Neuronal stem cell (in vitro differentiated cells): ENCODE measurements around the gene RBPJL.
A peak's percentile ranks its signal among the peaks of the same experiment; 100 is the strongest.

ENCODE experiments used
- DNase-seq: peaks from one replicate; pipeline ENCODE4 v3.0.0-alpha.2; 2013; ENCODE audit warnings: low spot score
- H2AFZ ChIP-seq: one replicate; pipeline ENCODE4 v1.6.1; 2013; ENCODE audit warnings: mild to moderate bottlenecking, low read length, inconsistent platforms
- H2AK5ac ChIP-seq: 2 replicates; pipeline ENCODE4 v1.6.1; 2013; ENCODE audit warnings: low read depth, mild to moderate bottlenecking, inconsistent platforms, low read length, moderate library complexity, mixed read lengths
- H2BK120ac ChIP-seq: 2 replicates; pipeline ENCODE4 v1.6.1; 2013; ENCODE audit warnings: low read depth, mild to moderate bottlenecking, inconsistent platforms, low read length, moderate library complexity, mixed read lengths
- H2BK12ac ChIP-seq: one replicate; pipeline ENCODE4 v1.6.1; 2013; ENCODE audit warnings: low read length, inconsistent platforms
- H2BK15ac ChIP-seq: 2 replicates; pipeline ENCODE4 v1.6.1; 2013; ENCODE audit warnings: mild to moderate bottlenecking, low read length, inconsistent platforms, mixed read lengths
- H2BK5ac ChIP-seq: one replicate; pipeline ENCODE4 v1.6.1; 2013; ENCODE audit warnings: inconsistent platforms, mild to moderate bottlenecking, low read length, moderate library complexity
- H3K14ac ChIP-seq: one replicate; pipeline ENCODE4 v1.6.1; 2013; ENCODE audit warnings: low read length, inconsistent platforms
- H3K18ac ChIP-seq: 2 replicates; pipeline ENCODE4 v1.6.1; 2013; ENCODE audit warnings: low read length, inconsistent platforms
- H3K23ac ChIP-seq: 2 replicates; pipeline ENCODE4 v1.6.1; 2013; ENCODE audit warnings: low read depth, mild to moderate bottlenecking, mixed read lengths, low read length, inconsistent platforms; ENCODE audit not compliant: poor library complexity
- H3K27ac ChIP-seq: replicated peaks from 3 replicates; pipeline ENCODE4 v1.5.1; 2013; ENCODE audit warnings: low read length, inconsistent platforms
- H3K27me3 ChIP-seq, 3 experiments: 2 replicates each; pipeline ENCODE4 v1.6.1; 2013; ENCODE audit warnings: low read length in 3 of 3, mild to moderate bottlenecking in 2 of 3, inconsistent platforms in 1 of 3, low read depth in 1 of 3, mixed read lengths in 1 of 3, moderate library complexity in 1 of 3; ENCODE audit not compliant: control insufficient read depth in 3 of 3, insufficient read depth in 3 of 3
- H3K36me3 ChIP-seq, 2 donors: replicated peaks in 1 of 2; 2 replicates each; pipeline ENCODE4 v1.6.1; 2013; ENCODE audit warnings: low read length in 2 of 2; ENCODE audit not compliant: control insufficient read depth in 2 of 2, insufficient read depth in 2 of 2
- H3K4ac ChIP-seq: 2 replicates; pipeline ENCODE4 v1.6.1; 2013; ENCODE audit warnings: inconsistent platforms, mild to moderate bottlenecking, low read length, moderate library complexity
- H3K4me1 ChIP-seq, 2 donors: 1 replicate in 1 of 2; 2 replicates in 1 of 2; pipeline ENCODE4 v1.6.1; 2013; ENCODE audit warnings: low read length in 2 of 2, low read depth in 1 of 2; ENCODE audit not compliant: control insufficient read depth in 2 of 2, insufficient read depth in 1 of 2
- H3K4me2 ChIP-seq: one replicate; pipeline ENCODE4 v1.6.1; 2013; ENCODE audit warnings: mild to moderate bottlenecking, low read length, inconsistent platforms; ENCODE audit not compliant: insufficient read depth, poor library complexity, severe bottlenecking
- H3K4me3 ChIP-seq, 2 donors: 2 replicates each; pipeline ENCODE4 v1.5.1; 2013; ENCODE audit warnings: low read length in 2 of 2, mild to moderate bottlenecking in 2 of 2, inconsistent platforms in 1 of 2, moderate library complexity in 1 of 2
- H3K79me1 ChIP-seq: one replicate; pipeline ENCODE4 v1.6.1; 2013; ENCODE audit warnings: low read depth, mild to moderate bottlenecking, inconsistent platforms, low read length, moderate library complexity
- H3K9ac ChIP-seq: one replicate; pipeline ENCODE4 v1.6.1; 2013; ENCODE audit warnings: mild to moderate bottlenecking, low read depth, low read length, inconsistent platforms; ENCODE audit not compliant: poor library complexity
- H3K9me3 ChIP-seq, 2 donors: replicated peaks in 1 of 2; 2 replicates each; pipeline versions ENCODE3 to v1.6.1; 2013; ENCODE audit warnings: low read length in 2 of 2, mild to moderate bottlenecking in 2 of 2, inconsistent platforms in 1 of 2, low read depth in 1 of 2, mixed read lengths in 1 of 2, moderate library complexity in 1 of 2; ENCODE audit not compliant: control insufficient read depth in 2 of 2, insufficient read depth in 1 of 2
- H4K8ac ChIP-seq: one replicate; pipeline ENCODE4 v1.6.1; 2013; ENCODE audit warnings: low read depth, mild to moderate bottlenecking, inconsistent platforms, low read length, moderate library complexity
- H4K91ac ChIP-seq: one replicate; pipeline ENCODE4 v1.6.1; 2013; ENCODE audit warnings: low read length, low read depth, mild to moderate bottlenecking, inconsistent platforms; ENCODE audit not compliant: poor library complexity
- WGBS, 2 donors: extraction: QIAGEN DNeasy Blood & Tissue Kit; methylation state at CpG; one replicate each; pipeline ENCODE4 v1.1.7; 2013; ENCODE audit warnings: missing lambda C conversion rate in 2 of 2, mixed read lengths in 1 of 2; ENCODE audit not compliant: insufficient read length in 2 of 2, insufficient replicate concordance in 1 of 2; ENCODE audit errors: extremely low coverage in 2 of 2; 5-methylcytosine and 5-hydroxymethylcytosine counted together

RBPJL gene

DNA sequence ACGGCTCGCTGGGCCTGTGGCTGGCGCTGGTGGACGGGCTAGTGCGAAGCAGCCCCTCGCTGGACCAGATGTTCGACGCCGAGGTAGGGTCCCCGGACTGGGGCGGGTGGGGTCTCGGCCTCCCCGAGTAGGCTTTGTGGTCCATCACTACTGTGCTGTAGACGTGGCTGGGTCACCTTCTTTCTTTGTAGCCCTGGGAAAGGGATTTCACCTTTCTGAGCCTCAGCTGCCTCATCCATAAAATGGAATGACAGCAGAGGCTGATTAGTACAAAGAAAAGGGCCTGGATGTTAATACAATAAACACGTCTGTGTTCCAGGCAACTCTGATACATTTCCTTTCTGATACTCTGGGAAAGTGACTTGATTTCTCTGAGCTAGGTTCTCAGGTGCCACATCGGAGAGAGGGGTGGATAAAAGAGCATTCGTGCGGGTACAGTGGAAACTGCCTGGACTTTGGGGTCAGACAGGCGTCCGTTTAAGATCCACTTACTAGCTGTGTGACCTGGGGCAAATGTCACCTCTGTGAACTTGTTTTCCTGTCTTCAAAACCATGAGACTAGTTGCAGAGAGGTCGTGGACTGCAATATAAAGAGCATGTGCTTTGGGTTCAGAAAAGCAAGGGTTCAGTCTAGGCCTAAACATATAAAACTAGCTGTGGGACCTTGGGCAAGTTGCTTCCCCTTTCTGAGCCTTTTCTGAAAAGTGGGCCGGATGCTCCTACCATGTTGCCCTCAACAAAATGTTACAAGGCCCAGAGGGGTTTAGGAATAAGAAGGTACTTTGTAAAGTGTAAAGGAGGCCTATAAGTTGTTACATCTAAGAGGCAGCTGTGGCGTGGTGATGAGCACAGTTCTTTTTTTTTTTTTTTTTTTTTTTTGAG, 57.2 kb downstream of the RBPJL start:
- Histone ChIP-seq H3K4me2 (peak overlapping the region; percentile 63), H3K9me3 (no peaks in the 10 kb centered on the region), H2AFZ (peak overlapping the region; percentile 97), H4K8ac (no peak overlapping the region), H4K91ac (no peak overlapping the region), H3K4ac (no peak overlapping the region), H3K14ac (no peak overlapping the region), H3K9ac (peak overlapping the region; percentile 99), H3K18ac (peak overlapping the region; percentile 94), H3K27ac (no peak overlapping the region), H3K27me3 (no peaks in the 10 kb centered on the region), H3K79me1 (peaks cover 2% of the 10 kb centered on the region), H3K23ac (no peak overlapping the region), H2BK12ac (peak overlapping the region; percentile 12), H2BK120ac (no peak overlapping the region), H3K36me3 (peaks cover 20 to 37% of the 10 kb centered on the region in 2 donors), H3K4me3 (peak overlapping the region; percentile 86 to 89), H2BK15ac (peak overlapping the region; percentile 57), H2BK5ac (no peak overlapping the region), H3K4me1 (peaks cover 5% of the 10 kb centered on the region in 2 donors), H2AK5ac (no peak overlapping the region)
- no CpG with 5 or more reads among the region's 23 CpGs for WGBS, 2 donors
- DNase-seq = no peak

DNA sequence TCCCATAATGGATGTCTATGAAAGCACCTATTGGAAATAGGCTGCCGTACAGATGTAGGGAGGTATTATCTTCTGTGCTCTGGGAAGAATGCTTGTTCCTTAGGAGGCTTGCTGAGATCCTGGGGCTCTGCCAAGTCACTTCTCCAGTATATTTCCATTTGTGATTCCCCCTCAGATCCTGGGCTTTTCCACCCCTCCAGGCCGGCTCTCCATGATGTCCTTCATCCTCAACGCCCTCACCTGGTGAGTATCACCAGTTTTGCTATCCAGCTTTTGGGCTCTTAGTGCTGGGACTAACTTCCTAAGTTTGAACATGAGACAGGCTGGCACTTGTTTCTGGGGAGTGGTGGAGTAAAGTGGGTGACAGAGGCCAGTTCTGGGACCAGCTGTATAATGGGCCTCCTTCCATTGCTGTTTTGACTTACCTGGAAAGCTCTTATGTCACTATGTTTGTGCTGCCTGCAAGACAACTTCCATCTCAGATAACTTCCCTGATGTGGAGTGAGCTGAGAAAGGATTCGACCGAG, 58.9 kb downstream of the RBPJL start:
- H3K9me3 ChIP-seq = no peaks in the 10 kb centered on the region
- H3K27me3 ChIP-seq = no peaks in the 10 kb centered on the region
- DNase-seq = no peak
- no peak overlapping the region for H2BK15ac ChIP-seq
- H3K4ac ChIP-seq = no peak overlapping the region
- no peak overlapping the region for H2AK5ac ChIP-seq
- H3K18ac ChIP-seq = no peak overlapping the region
- WGBS, 2 donors = no CpG with 5 or more reads among the region's 5 CpGs
- peaks cover 2 to 5% of the 10 kb centered on the region in 2 donors for H3K4me1 ChIP-seq
- no peak overlapping the region for H2BK12ac ChIP-seq
- no peak overlapping the region for H2BK5ac ChIP-seq
- no peak overlapping the region for H2BK120ac ChIP-seq
- H4K91ac ChIP-seq = no peak overlapping the region
- H3K27ac ChIP-seq = no peak overlapping the region
- no peak overlapping the region for H3K4me3 ChIP-seq
- no peak overlapping the region for H2AFZ ChIP-seq
- no peak overlapping the region for H3K9ac ChIP-seq
- no peak overlapping the region for H3K14ac ChIP-seq
- no peak overlapping the region for H4K8ac ChIP-seq
- no peak overlapping the region for H3K23ac ChIP-seq
- H3K4me2 ChIP-seq = no peak overlapping the region
- peaks cover 20 to 41% of the 10 kb centered on the region in 2 donors for H3K36me3 ChIP-seq
- H3K79me1 ChIP-seq = peaks cover 2% of the 10 kb centered on the region

- H3K79me1 ChIP-seq = peaks cover 2% of the 10 kb centered on the region
- H2AFZ ChIP-seq = no peak overlapping the region
- H3K23ac ChIP-seq = no peak overlapping the region
- no peaks in the 10 kb centered on the region for H3K9me3 ChIP-seq
- no peak overlapping the region for H2BK5ac ChIP-seq
- H4K8ac ChIP-seq = no peak overlapping the region
- no peak overlapping the region for H3K27ac ChIP-seq
- H3K4me3 ChIP-seq = no peak overlapping the region
- DNase-seq = no peak
- no peak overlapping the region for H3K18ac ChIP-seq
- peaks cover 2 to 5% of the 10 kb centered on the region in 2 donors for H3K4me1 ChIP-seq
- no peak overlapping the region for H3K9ac ChIP-seq
- no peak overlapping the region for H4K91ac ChIP-seq
- WGBS, 2 donors = no CpG with 5 or more reads among the region's 1 CpG
- H2BK12ac ChIP-seq = no peak overlapping the region
- H3K4ac ChIP-seq = no peak overlapping the region
- H2BK120ac ChIP-seq = no peak overlapping the region
- H3K4me2 ChIP-seq = no peak overlapping the region
- H3K27me3 ChIP-seq = no peaks in the 10 kb centered on the region
- H2AK5ac ChIP-seq = no peak overlapping the region
- H3K36me3 ChIP-seq = peaks cover 20 to 41% of the 10 kb centered on the region in 2 donors
- no peak overlapping the region for H2BK15ac ChIP-seq
- H3K14ac ChIP-seq = no peak overlapping the region
Observed at GRCh38 chr20:45366192-45366591, 59.6 kb downstream of the RBPJL start.

GRCh38 chr20:45366631-45367030, 60.0 kb downstream of the RBPJL start:
- no peak overlapping the region for H4K91ac ChIP-seq
- no peak overlapping the region for H2BK12ac ChIP-seq
- no peaks in the 10 kb centered on the region for H3K9me3 ChIP-seq
- no peaks in the 10 kb centered on the region for H3K27me3 ChIP-seq
- no peak overlapping the region for H3K4me3 ChIP-seq
- no peak overlapping the region for H2AFZ ChIP-seq
- H3K9ac ChIP-seq = no peak overlapping the region
- H3K4me1 ChIP-seq = peaks cover 2 to 5% of the 10 kb centered on the region in 2 donors
- no peak overlapping the region for H3K18ac ChIP-seq
- H2BK5ac ChIP-seq = no peak overlapping the region
- no peak overlapping the region for H3K4me2 ChIP-seq
- no peak overlapping the region for H2AK5ac ChIP-seq
- no peak overlapping the region for H2BK120ac ChIP-seq
- peaks cover 20 to 41% of the 10 kb centered on the region in 2 donors for H3K36me3 ChIP-seq
- no peak for DNase-seq
- no peak overlapping the region for H2BK15ac ChIP-seq
- H3K27ac ChIP-seq = no peak overlapping the region
- no peak overlapping the region for H3K14ac ChIP-seq
- H3K23ac ChIP-seq = no peak overlapping the region
- H3K79me1 ChIP-seq = peaks cover 2% of the 10 kb centered on the region
- no peak overlapping the region for H4K8ac ChIP-seq
- no peak overlapping the region for H3K4ac ChIP-seq
- WGBS, 2 donors = no CpG with 5 or more reads among the region's 11 CpGs
